Smooth muscle cell (in vitro differentiated cells): Measurements from ENCODE around the gene TCF19. TPM values are rescaled to one million over a fixed set of nuclear protein-coding genes. Genes with fewer than 3 reads are reported as not detected.

Experiments used
- DNase-seq: peaks from one replicate; lab custom pipeline; 2025; ENCODE audit not compliant: unreplicated experiment; lab: John Stamatoyannopoulos, UW
- H2AFZ ChIP-seq: fragments of 200-600 bp; sonication (generic); 2 replicates; pipeline ENCODE4 v1.6.0; 2016; ENCODE audit warnings: antibody characterized with exemption, low read depth, mild to moderate bottlenecking
- H3F3A ChIP-seq: fragments of 200-600 bp; sonication (generic); 2 replicates; pipeline ENCODE4 v1.6.0; 2017; ENCODE audit warnings: antibody characterized with exemption, low read depth
- H3K27ac ChIP-seq: fragments of 200-600 bp; sonication (generic); 2 replicates; pipeline ENCODE4 v1.5.1; 2016; ENCODE audit warnings: low read depth, mild to moderate bottlenecking
- H3K27me3 ChIP-seq: fragments of 200-600 bp; sonication (generic); 2 replicates; pipeline ENCODE4 v1.6.1; 2016; ENCODE audit warnings: low read depth, mild to moderate bottlenecking
- H3K36me3 ChIP-seq: fragments of 200-600 bp; sonication (generic); 2 replicates; pipeline ENCODE4 v1.5.1; 2016; ENCODE audit warnings: low read depth
- H3K4me1 ChIP-seq: fragments of 200-600 bp; sonication (generic); 2 replicates; pipeline ENCODE4 v1.5.1; 2016; ENCODE audit warnings: low read depth
- H3K4me2 ChIP-seq: fragments of 200-600 bp; sonication (generic); 2 replicates; pipeline ENCODE4 v1.6.0; 2016; ENCODE audit warnings: mild to moderate bottlenecking
- H3K4me3 ChIP-seq: fragments of 200-600 bp; sonication (generic); 2 replicates; pipeline ENCODE4 v1.5.1; 2016; ENCODE audit warnings: mild to moderate bottlenecking
- H3K79me2 ChIP-seq: fragments of 200-600 bp; sonication (generic); 2 replicates; pipeline ENCODE4 v1.6.0; 2016; ENCODE audit warnings: low read depth, mild to moderate bottlenecking
- H3K9ac ChIP-seq: fragments of 200-600 bp; sonication (generic); 2 replicates; pipeline ENCODE4 v1.6.0; 2016; ENCODE audit warnings: low read depth
- H3K9me3 ChIP-seq: fragments of 200-600 bp; sonication (generic); replicated peaks from 2 replicates; pipeline ENCODE4 v1.5.1; 2016; ENCODE audit warnings: low read depth
- H4K20me1 ChIP-seq: fragments of 200-600 bp; sonication (generic); 2 replicates; pipeline ENCODE4 v1.6.0; 2016; ENCODE audit warnings: low read depth
- WGBS: methylation state at CpG from one replicate; pipeline ENCODE4 v1.1.7; 2016; ENCODE audit warnings: low lambda C conversion rate; 5-methylcytosine and 5-hydroxymethylcytosine counted together
- polyA plus RNA-seq: library from polyadenylated mRNA; unstranded; fragments of >200 nt; fragmentation: Nextera tagmentation; extraction: Ambion mirVana; gene quantifications from 2 replicates; pipeline ENCODE4 v1.2.1, GENCODE V29; 2016
- total RNA-seq: library from RNA; depleted of rRNA; stranded (reverse); fragments of >200 nt; gene quantifications from 2 replicates; pipeline ENCODE4 v1.2.3, GENCODE V29; 2014
- TF ChIP-seq, protein P1 (sequence below): fragments of 200-600 bp; sonication (generic); IDR thresholded peaks from 2 replicates; pipeline ENCODE4 v1.5.1; 2017; ENCODE audit warnings: borderline replicate concordance, mild to moderate bottlenecking, antibody characterized with exemption; ENCODE audit not compliant: insufficient read depth, poor library complexity, severe bottlenecking

The TCF19 gene
- total and polyA plus RNA-seq, 2 experiments from 2014 or later = 7.8 to 10.5 TPM

DNA sequence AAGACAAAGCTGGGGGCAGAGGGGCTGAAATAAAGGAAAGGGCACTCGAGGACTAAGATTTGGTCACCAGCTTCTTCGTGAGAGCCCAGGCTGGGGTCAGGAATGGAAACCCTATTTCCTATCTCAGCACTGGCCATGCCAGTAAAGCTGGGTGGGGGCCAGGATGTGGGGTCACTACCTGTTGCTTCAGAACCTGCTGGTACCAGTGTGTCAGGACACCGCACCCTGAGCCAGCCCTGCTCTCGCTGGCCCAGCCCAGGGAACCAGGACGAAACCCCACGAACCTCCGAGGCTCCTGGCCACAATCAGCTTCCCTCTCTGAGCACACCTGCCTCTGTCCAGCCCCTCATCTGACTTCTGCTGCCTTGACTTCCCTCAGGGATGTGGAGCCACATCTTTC is 40.2 kb upstream of the TCF19 start:
- H2AFZ ChIP-seq = no peak overlapping the region
- no peak overlapping the region for H3K27ac ChIP-seq
- H3F3A ChIP-seq = peaks cover 7% of the 10 kb centered on the region
- no peak overlapping the region for H3K9ac ChIP-seq
- WGBS = 99% methylated on average over 7 of the region's 7 CpGs
- H3K36me3 ChIP-seq = no peaks in the 10 kb centered on the region
- no peaks in the 10 kb centered on the region for H3K9me3 ChIP-seq
- no peaks in the 10 kb centered on the region for H3K79me2 ChIP-seq
- DNase-seq = no peak
- H3K4me1 ChIP-seq = peaks cover 12% of the 10 kb centered on the region
- no peaks in the 10 kb centered on the region for H3K27me3 ChIP-seq
- no peak overlapping the region for H3K4me3 ChIP-seq
- no peaks in the 10 kb centered on the region for H4K20me1 ChIP-seq
- H3K4me2 ChIP-seq = no peak overlapping the region
- TF ChIP-seq, protein P1, sequence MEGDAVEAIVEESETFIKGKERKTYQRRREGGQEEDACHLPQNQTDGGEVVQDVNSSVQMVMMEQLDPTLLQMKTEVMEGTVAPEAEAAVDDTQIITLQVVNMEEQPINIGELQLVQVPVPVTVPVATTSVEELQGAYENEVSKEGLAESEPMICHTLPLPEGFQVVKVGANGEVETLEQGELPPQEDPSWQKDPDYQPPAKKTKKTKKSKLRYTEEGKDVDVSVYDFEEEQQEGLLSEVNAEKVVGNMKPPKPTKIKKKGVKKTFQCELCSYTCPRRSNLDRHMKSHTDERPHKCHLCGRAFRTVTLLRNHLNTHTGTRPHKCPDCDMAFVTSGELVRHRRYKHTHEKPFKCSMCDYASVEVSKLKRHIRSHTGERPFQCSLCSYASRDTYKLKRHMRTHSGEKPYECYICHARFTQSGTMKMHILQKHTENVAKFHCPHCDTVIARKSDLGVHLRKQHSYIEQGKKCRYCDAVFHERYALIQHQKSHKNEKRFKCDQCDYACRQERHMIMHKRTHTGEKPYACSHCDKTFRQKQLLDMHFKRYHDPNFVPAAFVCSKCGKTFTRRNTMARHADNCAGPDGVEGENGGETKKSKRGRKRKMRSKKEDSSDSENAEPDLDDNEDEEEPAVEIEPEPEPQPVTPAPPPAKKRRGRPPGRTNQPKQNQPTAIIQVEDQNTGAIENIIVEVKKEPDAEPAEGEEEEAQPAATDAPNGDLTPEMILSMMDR = no peak

DNA sequence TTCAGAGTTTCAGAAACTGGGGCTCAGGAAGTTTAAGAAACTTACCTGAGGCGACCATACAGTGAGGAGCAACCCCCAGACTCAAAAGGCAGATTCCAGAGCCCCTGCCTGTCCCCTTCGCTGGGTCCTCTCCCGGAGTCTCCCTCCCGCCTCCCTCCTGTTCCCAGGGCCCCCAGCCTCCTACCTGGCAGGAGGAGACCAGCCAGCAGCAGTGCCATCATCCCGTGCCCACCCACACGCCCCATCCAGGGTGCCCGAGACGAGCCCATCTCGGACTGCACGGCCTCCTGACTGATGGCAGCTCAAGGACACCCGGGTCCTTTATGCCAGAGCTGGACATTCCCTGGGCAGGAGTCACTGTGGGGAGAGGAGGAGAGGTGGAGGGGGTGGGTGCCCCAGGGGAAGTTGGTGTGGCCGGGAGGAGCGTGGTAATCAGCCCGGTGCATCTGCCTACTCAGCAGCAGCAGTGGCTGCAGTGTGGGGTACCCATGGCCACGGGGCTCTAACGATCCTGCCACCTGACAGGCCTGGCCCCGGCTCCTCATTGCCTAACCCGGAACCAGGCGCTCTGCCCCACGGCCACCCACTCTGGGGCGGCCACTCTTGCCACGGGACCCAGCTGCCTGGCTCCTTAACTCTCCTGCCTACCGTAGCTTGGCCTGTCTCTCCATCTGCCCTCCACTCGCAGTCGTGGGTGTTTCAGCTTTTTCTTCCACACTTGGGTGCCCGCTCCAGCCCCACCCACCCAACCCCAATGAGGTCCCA is 38.1 kb upstream of the TCF19 start, which contains the start of gene CDSN:
Gene CDSN, minus strand, starts transcription at position 296 of the 765 bp plus-strand sequence. Its CDS starts 27 bp downstream, at position 269.
- DNase-seq = no peak
- Histone ChIP-seq H3K4me3 (no peak within 1 kb of the TSS), H3K36me3 (no peaks in the 10 kb centered on the region), H4K20me1 (no peaks in the 10 kb centered on the region), H3K4me1 (no peaks in the 10 kb centered on the region), H3F3A (no peaks in the 10 kb centered on the region), H3K27me3 (no peaks in the 10 kb centered on the region), H3K79me2 (no peaks in the 10 kb centered on the region), H3K9ac (no peak within 1 kb of the TSS), H3K4me2 (no peak within 1 kb of the TSS), H2AFZ (no peak within 1 kb of the TSS), H3K27ac (no peak within 1 kb of the TSS), H3K9me3 (no peaks in the 10 kb centered on the region)
- 88% methylated on average over 20 of the region's 26 CpGs for WGBS
- TF ChIP-seq, protein P1 = no peak

DNA sequence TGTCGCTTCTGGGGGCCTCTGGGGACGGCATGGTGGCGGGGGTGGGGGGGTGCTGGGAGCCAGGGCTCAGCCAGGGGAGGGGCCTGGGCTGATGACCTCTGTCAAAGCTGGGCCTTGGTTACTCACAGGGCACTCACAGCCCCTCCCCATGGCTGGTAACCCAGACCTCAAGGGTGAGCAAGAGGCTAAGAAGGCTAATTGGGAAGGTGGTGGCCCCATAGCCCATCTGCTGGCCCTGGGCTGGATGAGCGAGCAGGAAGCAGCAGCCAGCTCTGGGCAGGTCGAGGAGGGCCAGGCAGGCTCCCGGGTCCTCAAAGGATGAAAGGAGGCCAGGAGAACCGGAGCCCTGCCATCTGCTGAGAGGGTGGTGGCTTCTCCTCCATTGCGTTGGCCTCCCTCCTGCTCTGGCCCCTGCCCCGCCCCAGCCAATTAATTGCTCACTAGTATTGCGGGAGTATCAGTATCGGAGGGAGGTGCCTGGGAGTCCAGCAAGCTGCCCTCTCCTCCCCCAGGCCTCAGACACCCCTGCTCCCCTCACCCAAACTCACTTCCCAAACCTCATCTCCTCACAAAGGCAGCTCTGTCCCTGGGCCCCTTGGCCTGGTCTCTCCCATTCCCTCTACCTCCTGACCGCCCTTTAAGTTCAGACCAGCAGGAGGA is 37.1 kb upstream of the TCF19 start:
- Histone ChIP-seq H3K4me1 (no peaks in the 10 kb centered on the region), H3K79me2 (no peaks in the 10 kb centered on the region), H4K20me1 (no peaks in the 10 kb centered on the region), H3K27ac (no peak overlapping the region), H3K27me3 (no peaks in the 10 kb centered on the region), H3F3A (no peaks in the 10 kb centered on the region), H3K36me3 (no peaks in the 10 kb centered on the region), H2AFZ (no peak overlapping the region), H3K4me3 (no peak overlapping the region), H3K9me3 (no peaks in the 10 kb centered on the region), H3K9ac (no peak overlapping the region), H3K4me2 (no peak overlapping the region)
- DNase-seq = no peak
- TF ChIP-seq, protein P1 = no peak
- 90% methylated on average over 12 of the region's 12 CpGs for WGBS
